ENCODE data around the gene LRBA. TPM values are rescaled to one million over a fixed set of nuclear protein-coding genes. Genes with fewer than 3 reads are reported as not detected.

LRBA gene
- total and polyA plus RNA-seq, 2 donors (not counting 3 experiments of a cell fraction or from before 2014, with no cell fraction given), result 18.0 to 35.1 TPM

DNA sequence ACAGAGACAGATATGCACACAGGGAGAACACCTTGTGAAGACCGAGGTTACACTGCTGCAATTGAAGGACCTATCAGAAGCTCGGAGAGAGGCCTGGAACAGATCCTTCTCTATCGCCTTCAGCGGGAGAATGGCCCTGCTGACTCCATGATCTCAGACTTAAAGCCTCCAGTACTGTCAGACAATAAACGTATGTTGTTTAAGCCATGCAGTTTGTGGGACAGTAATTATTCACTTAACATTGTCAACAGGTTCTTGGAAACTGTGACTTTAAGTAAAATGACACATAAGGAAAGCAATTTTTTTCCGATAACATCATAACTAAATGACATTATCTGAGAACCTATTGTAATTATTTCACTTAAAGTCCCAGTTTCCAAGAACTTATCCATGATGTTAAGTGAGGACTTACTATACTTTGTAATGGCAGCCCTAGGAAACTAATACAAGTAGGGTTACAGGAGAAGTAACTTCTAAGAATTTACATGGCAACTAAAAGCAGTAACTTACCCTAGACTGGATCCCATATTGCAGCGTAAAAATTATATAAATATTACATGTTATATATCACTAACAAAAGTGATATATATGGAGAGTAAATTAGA, 613.9 kb downstream of the LRBA start:
- H3K36me3 ChIP-seq (ENCODE audit: control insufficient read depth in 2 of 2, extremely low read depth in 1 of 2, insufficient read depth in 2 of 2, low read length in 2 of 2), result no peaks in the 10 kb centered on the region
- H3K4me2 ChIP-seq (ENCODE audit: insufficient read depth, low read length), result no peak overlapping the region
- BruUV-seq (replicated peaks), result no TSS peak
- H4K20me1 ChIP-seq (replicated peaks; ENCODE audit: control insufficient read depth, extremely low read depth, insufficient read depth, low read length), result no peaks in the 10 kb centered on the region
- ChIA-PET CTCF (no interaction called here), POLR2A (no interaction called here)
- no peaks in the 10 kb centered on the region for H3K9me3 ChIP-seq (replicated peaks; ENCODE audit: control insufficient read depth, insufficient read depth, low read length)
- FAIRE-seq, result no peak
- dilution Hi-C loops (cut with MboI; ENCODE audit: extremely low pct_ligation_motif_present, low sequenced_read_pairs) (no loop called here), intact Hi-C loops (cut with micrococcal nuclease) (no loop called here)
- H3K9ac ChIP-seq (replicated peaks; ENCODE audit: extremely low read depth, insufficient read depth, low read length), result no peak overlapping the region
- H3K27me3 ChIP-seq (ENCODE audit: control insufficient read depth in 2 of 2, insufficient read depth in 2 of 2, low read length in 2 of 2), result no peaks in the 10 kb centered on the region
- TF ChIP-seq, protein P1, sequence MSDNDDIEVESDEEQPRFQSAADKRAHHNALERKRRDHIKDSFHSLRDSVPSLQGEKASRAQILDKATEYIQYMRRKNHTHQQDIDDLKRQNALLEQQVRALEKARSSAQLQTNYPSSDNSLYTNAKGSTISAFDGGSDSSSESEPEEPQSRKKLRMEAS (IDR thresholded peaks at IDR 0.05; ENCODE audit: insufficient read depth, insufficient read length), result no peak
- TF ChIP-seq JUN (IDR thresholded peaks at IDR 0.05; ENCODE audit: borderline replicate concordance, insufficient read depth, insufficient read length, low read depth), result no peak
- no peak for TF ChIP-seq GATA2 (IDR thresholded peaks at IDR 0.05; ENCODE audit: insufficient read depth, insufficient read length, low read depth, low read length)
- no peak for TF ChIP-seq POLR2A (IDR thresholded peaks at IDR 0.05; ENCODE audit: low read depth, low read length)
- no peak for TF ChIP-seq MYC (IDR thresholded peaks at IDR 0.05; ENCODE audit: low read depth, low read length)
- TF ChIP-seq, protein P2, sequence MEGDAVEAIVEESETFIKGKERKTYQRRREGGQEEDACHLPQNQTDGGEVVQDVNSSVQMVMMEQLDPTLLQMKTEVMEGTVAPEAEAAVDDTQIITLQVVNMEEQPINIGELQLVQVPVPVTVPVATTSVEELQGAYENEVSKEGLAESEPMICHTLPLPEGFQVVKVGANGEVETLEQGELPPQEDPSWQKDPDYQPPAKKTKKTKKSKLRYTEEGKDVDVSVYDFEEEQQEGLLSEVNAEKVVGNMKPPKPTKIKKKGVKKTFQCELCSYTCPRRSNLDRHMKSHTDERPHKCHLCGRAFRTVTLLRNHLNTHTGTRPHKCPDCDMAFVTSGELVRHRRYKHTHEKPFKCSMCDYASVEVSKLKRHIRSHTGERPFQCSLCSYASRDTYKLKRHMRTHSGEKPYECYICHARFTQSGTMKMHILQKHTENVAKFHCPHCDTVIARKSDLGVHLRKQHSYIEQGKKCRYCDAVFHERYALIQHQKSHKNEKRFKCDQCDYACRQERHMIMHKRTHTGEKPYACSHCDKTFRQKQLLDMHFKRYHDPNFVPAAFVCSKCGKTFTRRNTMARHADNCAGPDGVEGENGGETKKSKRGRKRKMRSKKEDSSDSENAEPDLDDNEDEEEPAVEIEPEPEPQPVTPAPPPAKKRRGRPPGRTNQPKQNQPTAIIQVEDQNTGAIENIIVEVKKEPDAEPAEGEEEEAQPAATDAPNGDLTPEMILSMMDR (IDR thresholded peaks at IDR 0.05; ENCODE audit: extremely low read depth in 1 of 2, insufficient read depth in 1 of 2, low read depth in 1 of 2, low read length in 2 of 2), result no peak
- TF ChIP-seq POLR2AphosphoS5 (IDR thresholded peaks at IDR 0.05; ENCODE audit: insufficient read depth, low read depth, low read length), result no peak
- no peak for TF ChIP-seq EZH2 (IDR thresholded peaks at IDR 0.05; ENCODE audit: borderline replicate concordance, low read depth, low read length, severe bottlenecking)
- no peak for TF ChIP-seq FOS (IDR thresholded peaks at IDR 0.05; ENCODE audit: borderline replicate concordance, insufficient read depth, low read length)
- H3K4me3 ChIP-seq (replicated peaks in 1 of 3; ENCODE audit: insufficient read depth in 1 of 3, low read depth in 1 of 3, low read length in 3 of 3), result no peak overlapping the region
- DNase-seq (ENCODE audit: low read depth, low spot score), result no peak
- H3K9me1 ChIP-seq (replicated peaks; ENCODE audit: control insufficient read depth, extremely low read depth, insufficient read depth, low read length), result no peaks in the 10 kb centered on the region
- H3K79me2 ChIP-seq (ENCODE audit: control insufficient read depth, insufficient read depth, low read length), result no peaks in the 10 kb centered on the region
- no peak overlapping the region for H3K27ac ChIP-seq (ENCODE audit: insufficient read depth, low read depth, low read length)
- H2AFZ ChIP-seq (ENCODE audit: low read depth, low read length), result no peak overlapping the region
- no peaks in the 10 kb centered on the region for H3K4me1 ChIP-seq (ENCODE audit: control insufficient read depth, extremely low read depth, insufficient read depth, low read length)
